ENCODE results near the gene HOXA9. TPM values are rescaled to one million over a fixed set of nuclear protein-coding genes. Genes with fewer than 3 reads are reported as not detected.

The HOXA9 gene
- total RNA-seq, 1 donor from 2014 or later = 1.2 TPM

DNA sequence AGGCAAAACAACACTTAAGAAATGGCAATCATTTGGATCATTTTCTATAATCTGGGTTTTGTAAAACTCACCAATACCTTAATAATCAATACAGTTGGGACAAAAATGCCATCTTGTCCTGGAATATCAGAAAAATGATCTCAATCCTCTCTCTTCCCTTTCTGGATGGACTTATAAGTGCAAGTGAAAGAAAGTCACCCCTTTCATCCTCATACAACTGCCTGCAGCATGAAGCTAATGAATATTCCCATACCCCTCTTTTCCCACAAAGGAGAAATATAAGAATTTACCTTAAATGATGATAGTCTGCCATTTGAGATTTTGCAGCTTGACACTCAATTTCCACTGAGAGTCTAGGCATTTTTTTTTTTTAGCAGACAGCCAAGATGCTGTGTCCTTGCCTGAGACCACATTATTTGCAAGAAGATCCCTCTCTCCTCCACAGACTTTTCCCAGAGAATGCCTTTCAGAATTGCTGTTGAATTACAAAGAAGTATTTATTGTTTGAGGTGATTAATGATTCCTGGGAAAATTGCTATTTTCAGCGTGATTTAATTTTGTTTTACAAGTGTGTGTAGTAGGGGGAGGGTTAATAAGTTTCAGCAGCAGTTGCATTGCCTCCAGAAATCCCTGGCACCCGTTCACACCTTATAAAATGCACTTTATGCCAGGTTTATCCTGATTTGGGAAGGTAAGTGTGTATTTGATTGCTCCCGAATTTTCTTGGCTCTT, 38.6 kb downstream of the HOXA9 start:
- TF ChIP-seq, protein P1, sequence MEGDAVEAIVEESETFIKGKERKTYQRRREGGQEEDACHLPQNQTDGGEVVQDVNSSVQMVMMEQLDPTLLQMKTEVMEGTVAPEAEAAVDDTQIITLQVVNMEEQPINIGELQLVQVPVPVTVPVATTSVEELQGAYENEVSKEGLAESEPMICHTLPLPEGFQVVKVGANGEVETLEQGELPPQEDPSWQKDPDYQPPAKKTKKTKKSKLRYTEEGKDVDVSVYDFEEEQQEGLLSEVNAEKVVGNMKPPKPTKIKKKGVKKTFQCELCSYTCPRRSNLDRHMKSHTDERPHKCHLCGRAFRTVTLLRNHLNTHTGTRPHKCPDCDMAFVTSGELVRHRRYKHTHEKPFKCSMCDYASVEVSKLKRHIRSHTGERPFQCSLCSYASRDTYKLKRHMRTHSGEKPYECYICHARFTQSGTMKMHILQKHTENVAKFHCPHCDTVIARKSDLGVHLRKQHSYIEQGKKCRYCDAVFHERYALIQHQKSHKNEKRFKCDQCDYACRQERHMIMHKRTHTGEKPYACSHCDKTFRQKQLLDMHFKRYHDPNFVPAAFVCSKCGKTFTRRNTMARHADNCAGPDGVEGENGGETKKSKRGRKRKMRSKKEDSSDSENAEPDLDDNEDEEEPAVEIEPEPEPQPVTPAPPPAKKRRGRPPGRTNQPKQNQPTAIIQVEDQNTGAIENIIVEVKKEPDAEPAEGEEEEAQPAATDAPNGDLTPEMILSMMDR (IDR thresholded peaks at IDR 0.05) = no peak
- peaks cover 5% of the 10 kb centered on the region for H3K27me3 ChIP-seq
- intact Hi-C loops (cut with DNase I) = no loop called here

GRCh38 chr7:27125986-27126394, 39.3 kb downstream of the HOXA9 start:
- intact Hi-C loops (cut with DNase I) = no loop called here
- Histone ChIP-seq H3K4me1 (peaks cover 22% of the 10 kb centered on the region), H3K9me3 (no peaks in the 10 kb centered on the region), H3K27ac (peak overlapping the region; percentile 89), H3K27me3 (peaks cover 5% of the 10 kb centered on the region), H3K36me3 (no peaks in the 10 kb centered on the region), H3K4me3 (no peak overlapping the region)
- TF ChIP-seq, protein P1 (IDR thresholded peaks at IDR 0.05) = no peak
- ATAC-seq = no peak
- no peak for DNase-seq

More for the DNA sequence above, 38.6 kb downstream of the HOXA9 start:
- Histone ChIP-seq H3K36me3 (no peaks in the 10 kb centered on the region), H3K27ac (peak overlapping the region; percentile 89), H3K4me1 (peaks cover 28% of the 10 kb centered on the region), H3K4me3 (no peak overlapping the region), H3K9me3 (no peaks in the 10 kb centered on the region)
- DNase-seq (no peak), ATAC-seq (no peak)

- peaks cover 5% of the 10 kb centered on the region for H3K27me3 ChIP-seq
- peak overlapping the region; percentile 89 for H3K27ac ChIP-seq
- TF ChIP-seq, protein P1 (IDR thresholded peaks at IDR 0.05) = no peak
- intact Hi-C loops (cut with DNase I) = loop anchor here (5.0 kb wide), 1 partner anchor 268 kb away; no protein-coding TSS in a partner anchor
- DNase-seq = no peak
- ATAC-seq = no peak
- H3K9me3 ChIP-seq = no peaks in the 10 kb centered on the region
- H3K36me3 ChIP-seq = no peaks in the 10 kb centered on the region
- peaks cover 23% of the 10 kb centered on the region for H3K4me1 ChIP-seq
- H3K4me3 ChIP-seq = peak overlapping the region; percentile 45
Measured at GRCh38 chr7:27124902-27125689, 40.2 kb downstream of the HOXA9 start.

- DNase-seq (no peak), ATAC-seq (peak; percentile 6)
- Histone ChIP-seq H3K27me3 (peaks cover 5% of the 10 kb centered on the region), H3K27ac (peak overlapping the region; percentile 89), H3K4me3 (peak overlapping the region; percentile 45), H3K36me3 (no peaks in the 10 kb centered on the region), H3K4me1 (peaks cover 28% of the 10 kb centered on the region), H3K9me3 (no peaks in the 10 kb centered on the region)
- TF ChIP-seq, protein P1 (IDR thresholded peaks at IDR 0.05) = no peak
- intact Hi-C loops (cut with DNase I) = loop anchor here (5.0 kb wide), 1 partner anchor 267 kb away; no protein-coding TSS in a partner anchor
Measured at GRCh38 chr7:27124096-27124901, 41.0 kb downstream of the HOXA9 start.

DNA sequence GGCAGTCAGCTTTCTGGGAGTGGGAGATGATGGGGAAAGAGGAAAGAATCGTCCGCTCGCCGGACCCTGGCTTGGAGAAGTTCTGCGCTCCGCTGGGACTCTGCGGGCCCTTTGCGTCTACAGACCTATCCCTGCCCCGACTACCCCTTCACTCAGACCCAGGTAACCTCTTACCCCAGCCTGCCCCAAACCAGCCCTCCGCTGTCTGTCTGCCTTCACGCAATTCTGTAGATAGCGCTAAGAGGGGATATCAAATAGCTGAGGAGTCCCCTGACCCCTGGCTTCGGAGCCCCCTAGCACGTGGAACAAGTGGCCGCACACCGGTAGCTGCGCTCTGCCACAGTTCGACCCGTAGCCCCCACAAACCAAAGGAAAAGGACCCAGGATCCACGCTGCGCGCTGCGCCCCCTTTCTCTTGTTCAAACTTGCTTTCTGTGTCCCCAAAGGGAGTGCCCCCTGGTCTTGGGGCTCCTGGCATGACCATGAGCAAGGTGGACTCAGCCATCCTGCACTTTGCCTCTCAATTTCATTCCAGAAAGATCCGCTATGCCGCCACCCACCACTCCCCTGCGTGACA, 41.8 kb downstream of the HOXA9 start:
- Histone ChIP-seq H3K4me1 (peaks cover 29% of the 10 kb centered on the region), H3K4me3 (peak overlapping the region; percentile 45), H3K36me3 (no peaks in the 10 kb centered on the region), H3K27me3 (peaks cover 5% of the 10 kb centered on the region), H3K27ac (peak overlapping the region; percentile 89), H3K9me3 (no peaks in the 10 kb centered on the region)
- TF ChIP-seq, protein P1 (IDR thresholded peaks at IDR 0.05) = no peak
- DNase-seq = no peak
- intact Hi-C loops (cut with DNase I) = loop anchor here (5.0 kb wide), 1 partner anchor 266 kb away; no protein-coding TSS in a partner anchor
- no peak for ATAC-seq

Measured in upper lobe of right lung (tissue), 1 donor.